ENCODE results near the gene CTTN. TPM values are rescaled to one million over a fixed set of nuclear protein-coding genes. Genes with fewer than 3 reads are reported as not detected.

CTTN gene
- total RNA-seq, 1 experiment from 2014 or later = 224 TPM

GRCh38 chr11:70466596-70466995 lies 68.3 kb downstream of the CTTN start:
- H3K4me1 ChIP-seq (ENCODE audit: insufficient read depth, low read length) = no peaks in the 10 kb centered on the region
- H3K18ac ChIP-seq (ENCODE audit: insufficient read length, low read depth, low read length) = no peak overlapping the region

More at GRCh38 chr11:70466596-70466995, 68.3 kb downstream of the CTTN start:
- no peaks in the 10 kb centered on the region for H4K20me1 ChIP-seq (ENCODE audit: control insufficient read depth, insufficient read depth, insufficient read length)
- Mint-ChIP-seq H3K36me3 (ENCODE audit: insufficient read depth in 1 of 3, low read depth in 3 of 3) (no peaks in the 10 kb centered on the region; a peak in 1 of 7 replicates), H3K27me3 (ENCODE audit: low read depth) (peaks cover 9% of the 10 kb centered on the region), H3K27ac (no peak overlapping the region), H3K4me3 (no peak overlapping the region), H3K4me1 (peaks cover 20 to 23% of the 10 kb centered on the region in 2 experiments), H3K9me3 (peaks cover 3 to 4% of the 10 kb centered on the region in 2 experiments; a peak in 2 of 5 replicates)
- H3T11ph ChIP-seq (ENCODE audit: low read length) = no peak overlapping the region
- no peak overlapping the region for H2BK120ac ChIP-seq (ENCODE audit: low read depth, low read length, poor library complexity, severe bottlenecking)
- no peaks in the 10 kb centered on the region for H3K9me3 ChIP-seq (ENCODE audit: control insufficient read depth, low read depth, low read length)
- H3K79me2 ChIP-seq (ENCODE audit: insufficient read depth, low read length) = no peaks in the 10 kb centered on the region; the same call in 1 of the 2 replicates
- no peak overlapping the region for H3K4me2 ChIP-seq (ENCODE audit: insufficient read depth, insufficient read length, low read length)
- H3K27me3 ChIP-seq (ENCODE audit: insufficient read depth, low read length) = no peaks in the 10 kb centered on the region
- no peak overlapping the region for H3K23ac ChIP-seq (ENCODE audit: insufficient read length, low read depth, low read length)
- H3K4ac ChIP-seq (ENCODE audit: low read depth, low read length) = no peak overlapping the region
- no peak overlapping the region for H2BK12ac ChIP-seq (ENCODE audit: insufficient read length, low read depth, low read length)
- no peak overlapping the region for H2BK20ac ChIP-seq (ENCODE audit: low read depth, low read length, poor library complexity, severe bottlenecking)
- no peak for DNase-seq
- no peak for TF ChIP-seq CTCF (conservative IDR thresholded peaks at IDR 0.05)
- H3K14ac ChIP-seq (ENCODE audit: insufficient read depth, low read length) = no peak overlapping the region
- no CpG with 5 or more reads among the region's 8 CpGs for WGBS (ENCODE audit: extremely low coverage, insufficient read length, low lambda C conversion rate)
- no peak overlapping the region for H3K27ac ChIP-seq (ENCODE audit: insufficient read length, low read depth, low read length)
- no peak overlapping the region for H2AK5ac ChIP-seq (ENCODE audit: insufficient read length, low read length)
- no peak overlapping the region for H4K91ac ChIP-seq (ENCODE audit: insufficient read length, low read depth, low read length)
- H3K23me2 ChIP-seq (ENCODE audit: insufficient read length, low read depth, low read length, poor library complexity, severe bottlenecking) = no peaks in the 10 kb centered on the region
- H2BK15ac ChIP-seq (ENCODE audit: low read depth, low read length) = no peak overlapping the region
- no peaks in the 10 kb centered on the region for H3K79me1 ChIP-seq (ENCODE audit: insufficient read depth, low read depth, low read length, poor library complexity, severe bottlenecking)
- H4K5ac ChIP-seq (ENCODE audit: insufficient read length, low read depth, low read length) = no peak overlapping the region
- no peak overlapping the region for H3K9ac ChIP-seq (ENCODE audit: extremely low read depth, insufficient read length, low read length)
- H3K56ac ChIP-seq (ENCODE audit: insufficient read length, low read depth, low read length) = no peak overlapping the region
- H2BK5ac ChIP-seq (ENCODE audit: insufficient read length, low read length) = no peak overlapping the region
- no peak overlapping the region for H2AFZ ChIP-seq (ENCODE audit: low read length)
- H4K8ac ChIP-seq (replicated peaks; ENCODE audit: insufficient read length, low read depth, low read length) = no peak overlapping the region

Measured in H9 (cell line).